Stimulated activated CD4-positive, alpha-beta T cell treated with anti-CD3 and anti-CD28 coated beads, Interleukin-2, amount 100 ng/mL, for 24 hours (primary cell): Measurements from ENCODE around the gene NID2.
A peak's percentile ranks its signal among the peaks of the same experiment; 100 is the strongest.

Experiments used
- DNase-seq, 2 donors: peaks; one replicate each; pipeline ENCODE4 v3.0.0-alpha.2; 2020

NID2 gene

GRCh38 chr14:51999084-51999483, 69.8 kb downstream of the NID2 start:
- DNase-seq, result no peak

GRCh38 chr14:51998348-51998747, 70.5 kb downstream of the NID2 start:
- no peak for DNase-seq

- DNase-seq, result no peak
Observed at GRCh38 chr14:51996148-51996746, 72.6 kb downstream of the NID2 start.

GRCh38 chr14:51993285-51993920, 75.5 kb downstream of the NID2 start:
- no peak for DNase-seq

- DNase-seq, result no peak
Observed at GRCh38 chr14:51990488-51990887, 78.4 kb downstream of the NID2 start.

GRCh38 chr14:51989293-51990234, 79.3 kb downstream of the NID2 start, which contains the start of gene RTRAF:
TSS of gene RTRAF (plus strand) at chr14:51989546. CDS start at chr14:51989640, 94 bp downstream.
- DNase-seq, result peak; percentile 92 to 93

- DNase-seq, result no peak
Observed at GRCh38 chr14:51988221-51988620, 80.6 kb downstream of the NID2 start.

GRCh38 chr14:51981218-51981854, 87.5 kb downstream of the NID2 start:
- DNase-seq, result no peak

- peak; percentile 88 to 89 for DNase-seq
Observed at GRCh38 chr14:51979088-51979709, 89.7 kb downstream of the NID2 start.

GRCh38 chr14:51978681-51979085, 90.2 kb downstream of the NID2 start:
- DNase-seq, result no peak

GRCh38 chr14:51977075-51977474, 91.8 kb downstream of the NID2 start:
- DNase-seq, result no peak

- DNase-seq, result no peak
Observed at GRCh38 chr14:51972566-51972965, 96.3 kb downstream of the NID2 start.

- no peak for DNase-seq
Observed at GRCh38 chr14:51969852-51970540, 98.9 kb downstream of the NID2 start.

GRCh38 chr14:51967521-51967920, 101.3 kb downstream of the NID2 start:
- DNase-seq, result no peak

GRCh38 chr14:51963286-51963685, 105.6 kb downstream of the NID2 start:
- DNase-seq, result no peak

GRCh38 chr14:51962711-51963110, 106.1 kb downstream of the NID2 start:
- DNase-seq, result no peak

GRCh38 chr14:51960866-51961265, 108.0 kb downstream of the NID2 start:
- DNase-seq, result no peak

- DNase-seq, result no peak
Observed at GRCh38 chr14:51959928-51960327, 108.9 kb downstream of the NID2 start.

GRCh38 chr14:51957950-51958349, 110.9 kb downstream of the NID2 start:
- no peak for DNase-seq
